ENCODE data around the gene PLEKHF1. TPM values are rescaled to one million over a fixed set of nuclear protein-coding genes. Genes with fewer than 3 reads are reported as not detected.
A peak's percentile ranks its signal among the peaks of the same experiment; 100 is the strongest.

PLEKHF1 gene
- total and polyA plus RNA-seq, 2 of the 13 experiments (the other 11 are each of a cell fraction or from before 2014, with no cell fraction given) = 2.9 to 3.8 TPM

DNA sequence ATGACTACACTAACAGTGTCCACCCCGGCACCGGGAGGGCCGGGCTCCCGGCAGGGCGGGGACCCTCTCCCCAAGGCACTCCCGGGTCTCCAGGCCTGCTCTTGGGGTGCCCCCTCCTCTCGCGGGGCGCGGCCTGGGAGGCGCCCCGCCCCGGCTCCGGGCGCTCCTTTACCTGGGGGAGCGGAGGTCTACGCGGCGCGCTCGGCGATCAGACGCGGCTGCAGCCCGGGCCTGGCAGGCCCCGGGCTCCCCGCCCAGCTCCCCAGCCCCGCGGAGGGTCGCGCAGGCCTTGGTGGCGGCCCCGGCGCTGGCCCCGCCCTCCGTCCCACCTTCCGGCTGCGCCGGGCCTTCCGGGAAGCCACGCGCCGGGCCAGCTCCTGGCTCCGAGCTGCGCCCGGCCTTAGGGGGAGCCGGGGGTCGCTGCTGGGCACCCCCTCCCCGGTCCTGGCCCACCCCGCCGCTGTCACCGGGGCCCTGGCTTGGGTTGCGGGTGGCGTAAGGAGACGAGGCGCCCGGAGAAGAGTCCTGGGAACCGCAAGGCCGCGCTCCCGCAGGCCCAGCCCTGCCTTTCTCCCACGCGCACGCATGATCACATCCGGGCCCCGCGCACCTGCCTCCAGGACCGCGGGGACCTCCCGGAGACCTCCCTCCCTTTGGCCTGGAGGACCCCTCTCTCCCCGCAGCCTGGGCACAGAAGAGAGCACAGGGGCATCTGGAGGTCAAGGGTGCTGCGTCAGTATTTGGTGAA, 49.9 kb downstream of the PLEKHF1 start, which contains the start of gene C19orf12 (continued):
- 0 out of 2 replicates have a peak, but pooled peaks have one; percentile 22 for TF ChIP-seq ZNF318 (CRISPR knock-in tag; IDR thresholded peaks at IDR 0.05)
- TF ChIP-seq FOSL2 (CRISPR knock-in tag; IDR thresholded peaks at IDR 0.05) = no peak
- no peak for TF ChIP-seq NR2F2 (IDR thresholded peaks at IDR 0.05; ENCODE audit: borderline replicate concordance, low read depth)
- TF ChIP-seq ZNF639 (CRISPR knock-in tag; conservative IDR thresholded peaks at IDR 0.05) = no peak
- TF ChIP-seq, protein P1, sequence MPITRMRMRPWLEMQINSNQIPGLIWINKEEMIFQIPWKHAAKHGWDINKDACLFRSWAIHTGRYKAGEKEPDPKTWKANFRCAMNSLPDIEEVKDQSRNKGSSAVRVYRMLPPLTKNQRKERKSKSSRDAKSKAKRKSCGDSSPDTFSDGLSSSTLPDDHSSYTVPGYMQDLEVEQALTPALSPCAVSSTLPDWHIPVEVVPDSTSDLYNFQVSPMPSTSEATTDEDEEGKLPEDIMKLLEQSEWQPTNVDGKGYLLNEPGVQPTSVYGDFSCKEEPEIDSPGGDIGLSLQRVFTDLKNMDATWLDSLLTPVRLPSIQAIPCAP (CRISPR knock-in tag; IDR thresholded peaks at IDR 0.05; ENCODE audit: low read depth) = no peak
- TF ChIP-seq, protein P2, sequence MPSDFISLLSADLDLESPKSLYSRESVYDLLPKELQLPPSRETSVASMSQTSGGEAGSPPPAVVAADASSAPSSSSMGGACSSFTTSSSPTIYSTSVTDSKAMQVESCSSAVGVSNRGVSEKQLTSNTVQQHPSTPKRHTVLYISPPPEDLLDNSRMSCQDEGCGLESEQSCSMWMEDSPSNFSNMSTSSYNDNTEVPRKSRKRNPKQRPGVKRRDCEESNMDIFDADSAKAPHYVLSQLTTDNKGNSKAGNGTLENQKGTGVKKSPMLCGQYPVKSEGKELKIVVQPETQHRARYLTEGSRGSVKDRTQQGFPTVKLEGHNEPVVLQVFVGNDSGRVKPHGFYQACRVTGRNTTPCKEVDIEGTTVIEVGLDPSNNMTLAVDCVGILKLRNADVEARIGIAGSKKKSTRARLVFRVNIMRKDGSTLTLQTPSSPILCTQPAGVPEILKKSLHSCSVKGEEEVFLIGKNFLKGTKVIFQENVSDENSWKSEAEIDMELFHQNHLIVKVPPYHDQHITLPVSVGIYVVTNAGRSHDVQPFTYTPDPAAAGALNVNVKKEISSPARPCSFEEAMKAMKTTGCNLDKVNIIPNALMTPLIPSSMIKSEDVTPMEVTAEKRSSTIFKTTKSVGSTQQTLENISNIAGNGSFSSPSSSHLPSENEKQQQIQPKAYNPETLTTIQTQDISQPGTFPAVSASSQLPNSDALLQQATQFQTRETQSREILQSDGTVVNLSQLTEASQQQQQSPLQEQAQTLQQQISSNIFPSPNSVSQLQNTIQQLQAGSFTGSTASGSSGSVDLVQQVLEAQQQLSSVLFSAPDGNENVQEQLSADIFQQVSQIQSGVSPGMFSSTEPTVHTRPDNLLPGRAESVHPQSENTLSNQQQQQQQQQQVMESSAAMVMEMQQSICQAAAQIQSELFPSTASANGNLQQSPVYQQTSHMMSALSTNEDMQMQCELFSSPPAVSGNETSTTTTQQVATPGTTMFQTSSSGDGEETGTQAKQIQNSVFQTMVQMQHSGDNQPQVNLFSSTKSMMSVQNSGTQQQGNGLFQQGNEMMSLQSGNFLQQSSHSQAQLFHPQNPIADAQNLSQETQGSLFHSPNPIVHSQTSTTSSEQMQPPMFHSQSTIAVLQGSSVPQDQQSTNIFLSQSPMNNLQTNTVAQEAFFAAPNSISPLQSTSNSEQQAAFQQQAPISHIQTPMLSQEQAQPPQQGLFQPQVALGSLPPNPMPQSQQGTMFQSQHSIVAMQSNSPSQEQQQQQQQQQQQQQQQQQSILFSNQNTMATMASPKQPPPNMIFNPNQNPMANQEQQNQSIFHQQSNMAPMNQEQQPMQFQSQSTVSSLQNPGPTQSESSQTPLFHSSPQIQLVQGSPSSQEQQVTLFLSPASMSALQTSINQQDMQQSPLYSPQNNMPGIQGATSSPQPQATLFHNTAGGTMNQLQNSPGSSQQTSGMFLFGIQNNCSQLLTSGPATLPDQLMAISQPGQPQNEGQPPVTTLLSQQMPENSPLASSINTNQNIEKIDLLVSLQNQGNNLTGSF (CRISPR knock-in tag; IDR thresholded peaks at IDR 0.05) = peak; percentile 58; the same call in 1 of the 2 replicates
- peak; percentile 51; the same call in 1 of the 2 replicates for TF ChIP-seq KDM5B (CRISPR knock-in tag; IDR thresholded peaks at IDR 0.05; ENCODE audit: borderline replicate concordance)
- TF ChIP-seq USF2 (IDR thresholded peaks at IDR 0.05; ENCODE audit: low read depth, low read length) = no peak
- no peak for TF ChIP-seq USF2 (CRISPR knock-in tag; IDR thresholded peaks at IDR 0.05; ENCODE audit: borderline replicate concordance)
